Esophagus muscularis mucosa (tissue), 4 donors: ENCODE measurements around the gene JADE1. TPM values are rescaled to one million over a fixed set of nuclear protein-coding genes. Genes with fewer than 3 reads are reported as not detected.

ENCODE experiments used
- DNase-seq: peaks from one replicate; pipeline ENCODE4 v3.0.0-alpha.2; 2017; ENCODE audit errors: extremely low spot score
- H3K27ac ChIP-seq, 4 donors: fragments of 200-600 bp; sonication (generic); replicated peaks in 1 of 4; 1 replicate in 3 of 4; 2 replicates in 1 of 4; pipeline ENCODE4 v1.5.1; 2016 to 2019; ENCODE audit warnings: mild to moderate bottlenecking in 1 of 4
- H3K27me3 ChIP-seq, 4 donors: fragments of 200-600 bp; sonication (generic); one replicate each; pipeline versions ENCODE4 v1.5.1 to v1.6.0; 2016 to 2019
- H3K36me3 ChIP-seq, 4 donors: fragments of 200-600 bp; sonication (generic); one replicate each; pipeline ENCODE4 v1.5.1; 2016 to 2019
- H3K4me1 ChIP-seq, 4 donors: fragments of 200-600 bp; sonication (generic); one replicate each; pipeline ENCODE4 v1.5.1; 2016 to 2019
- H3K4me3 ChIP-seq, 4 donors: fragments of 200-600 bp; sonication (generic); 1 replicate in 2 of 4; 2 replicates in 2 of 4; pipeline ENCODE4 v1.5.1; 2016 to 2019; ENCODE audit warnings: mild to moderate bottlenecking in 4 of 4, moderate library complexity in 1 of 4
- H3K9me3 ChIP-seq, 4 donors: fragments of 200-600 bp; sonication (generic); 1 replicate in 3 of 4; 2 replicates in 1 of 4; pipeline ENCODE4 v1.5.1; 2016 to 2019
- CTCF ChIP-seq, 3 experiments: fragments of 200-600 bp in 2 of 3; fragments of 450-650 bp in 1 of 3; sonication (generic) in 2 of 3; IDR thresholded peaks; one replicate each; pipeline ENCODE4 v1.5.1; 2017 to 2019; ENCODE audit warnings: antibody characterized with exemption in 3 of 3, mild to moderate bottlenecking in 2 of 3, moderate library complexity in 1 of 3
- EP300 ChIP-seq: sonication (generic); formaldehyde crosslinking; IDR thresholded peaks from one replicate; pipeline ENCODE4 v1.6.1; 2017; ENCODE audit warnings: antibody characterized with exemption
- POLR2A ChIP-seq: fragments of 450-650 bp; IDR thresholded peaks from one replicate; pipeline ENCODE4 v1.6.1; 2017; ENCODE audit warnings: antibody characterized with exemption, moderate library complexity, mild to moderate bottlenecking, low read depth
- POLR2AphosphoS5 ChIP-seq, 2 donors: sonication (generic); formaldehyde crosslinking; IDR thresholded peaks; one replicate each; pipeline ENCODE4 v1.6.1; 2017; ENCODE audit warnings: antibody characterized with exemption in 2 of 2
- WGBS: methylation state at CpG from one replicate; pipeline ENCODE4 v1.1.5; 2018; 5-methylcytosine and 5-hydroxymethylcytosine counted together
- intact Hi-C: fragments of 100-400 bp; cut with DNase I; formaldehyde crosslinking; loops from one replicate; pipeline ENCODE4 v1.15.1; 2023
- total RNA-seq, 4 donors: library from RNA; depleted of rRNA; stranded (reverse); fragments of >200 nt; gene quantifications; one replicate each; pipeline versions ENCODE4 v1.1.0 to v1.2.1, GENCODE V29; 2016

The JADE1 gene
- total RNA-seq, 4 donors from 2014 or later, result 40.8 to 60.1 (median 52.0) TPM

GRCh38 chr4:128847082-128847724, 37.7 kb downstream of the JADE1 start:
- TF ChIP-seq CTCF (IDR thresholded peaks at IDR 0.05), result no peak
- no peak for TF ChIP-seq POLR2AphosphoS5 (IDR thresholded peaks at IDR 0.05)
- TF ChIP-seq POLR2A, result no peak
- no peak for TF ChIP-seq EP300
- Histone ChIP-seq H3K4me3 (no peak overlapping the region), H3K27ac (no peak overlapping the region), H3K4me1 (peaks cover 22 to 35% (median 26%) of the 10 kb centered on the region in 4 donors), H3K27me3 (peaks cover 0 to 4% (median 0%) of the 10 kb centered on the region in 4 donors), H3K36me3 (peaks cover 52 to 100% (median 85%) of the 10 kb centered on the region in 4 donors), H3K9me3 (no peaks in the 10 kb centered on the region)
- 85% methylated on average over 6 of the region's 7 CpGs for WGBS
- no peak for DNase-seq
- intact Hi-C loops, result no loop called here

DNA sequence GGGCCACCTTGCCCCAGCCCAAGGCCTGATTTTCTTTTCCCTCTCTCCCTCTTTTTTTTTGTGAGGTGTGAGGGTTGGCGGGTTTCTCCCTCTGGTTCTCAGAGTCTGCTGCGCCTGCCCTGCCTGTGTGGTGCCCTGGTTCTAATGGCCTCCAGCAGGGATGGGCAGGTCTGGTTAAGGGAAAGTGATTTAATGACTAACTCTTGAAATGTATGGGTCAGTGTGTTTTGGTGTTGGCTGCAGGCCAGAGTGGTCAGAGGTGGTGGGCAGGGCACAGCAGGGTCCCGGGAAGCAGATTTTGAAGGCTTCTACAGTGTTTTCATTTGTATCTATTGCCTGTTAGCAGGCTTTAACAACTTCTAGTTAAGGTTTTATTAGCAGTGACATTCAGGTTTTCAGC, 39.0 kb downstream of the JADE1 start:
- Histone ChIP-seq H3K36me3 (peaks cover 65 to 100% (median 92%) of the 10 kb centered on the region in 4 donors), H3K4me3 (no peak overlapping the region), H3K4me1 (peaks cover 18 to 28% (median 23%) of the 10 kb centered on the region in 4 donors), H3K27me3 (peaks cover 0 to 4% (median 0%) of the 10 kb centered on the region in 4 donors), H3K27ac (no peak overlapping the region), H3K9me3 (no peaks in the 10 kb centered on the region)
- 94% methylated on average over 3 of the region's 3 CpGs for WGBS
- TF ChIP-seq EP300, result no peak
- no peak for TF ChIP-seq POLR2AphosphoS5 (IDR thresholded peaks at IDR 0.05)
- TF ChIP-seq CTCF (IDR thresholded peaks at IDR 0.05), result no peak
- TF ChIP-seq POLR2A, result no peak
- DNase-seq, result no peak
- intact Hi-C loops, result no loop called here

GRCh38 chr4:128850252-128850651, 40.8 kb downstream of the JADE1 start:
- WGBS, result 90% methylated on average over 4 of the region's 4 CpGs
- H3K4me3 ChIP-seq, result no peak overlapping the region
- H3K27ac ChIP-seq, result no peak overlapping the region
- H3K9me3 ChIP-seq, result no peaks in the 10 kb centered on the region
- no peak for TF ChIP-seq CTCF (IDR thresholded peaks at IDR 0.05)
- no peak for TF ChIP-seq EP300
- no peak for TF ChIP-seq POLR2AphosphoS5 (IDR thresholded peaks at IDR 0.05)
- TF ChIP-seq POLR2A, result no peak
- peaks cover 0 to 15% (median 6%) of the 10 kb centered on the region in 4 donors for H3K4me1 ChIP-seq
- H3K27me3 ChIP-seq, result peaks cover 0 to 4% (median 0%) of the 10 kb centered on the region in 4 donors
- intact Hi-C loops, result no loop called here
- DNase-seq, result no peak
- H3K36me3 ChIP-seq, result peaks cover 75 to 100% (median 95%) of the 10 kb centered on the region in 4 donors

GRCh38 chr4:128853741-128854140, 44.2 kb downstream of the JADE1 start:
- 93% methylated on average over 5 of the region's 5 CpGs for WGBS
- H3K4me3 ChIP-seq, result no peak overlapping the region
- H3K27me3 ChIP-seq, result no peaks in the 10 kb centered on the region
- no peaks in the 10 kb centered on the region for H3K9me3 ChIP-seq
- H3K4me1 ChIP-seq, result peaks cover 3 to 4% (median 3%) of the 10 kb centered on the region in 4 donors
- no peak for DNase-seq
- no peak overlapping the region for H3K27ac ChIP-seq
- intact Hi-C loops, result no loop called here
- TF ChIP-seq POLR2AphosphoS5 (IDR thresholded peaks at IDR 0.05) (no peak), POLR2A (no peak), CTCF (IDR thresholded peaks at IDR 0.05) (no peak), EP300 (no peak)
- peaks cover 79 to 100% (median 96%) of the 10 kb centered on the region in 4 donors for H3K36me3 ChIP-seq
